GM12875 (cell line): ENCODE data around the gene DCUN1D1.

Experiments
- H3K4me3 ChIP-seq: one replicate; pipeline ENCODE4 v1.5.1; 2011; ENCODE audit warnings: low read depth, low read length, control low read depth
- CTCF ChIP-seq: IDR thresholded peaks from 2 replicates; pipeline ENCODE4 v1.5.1; 2011; ENCODE audit warnings: low read depth, mild to moderate bottlenecking, control low read depth, inconsistent platforms, low read length, moderate library complexity, borderline replicate concordance; ENCODE audit not compliant: insufficient read depth

The DCUN1D1 gene

GRCh38 chr3:182973047-182973446, 7.3 kb downstream of the DCUN1D1 start:
- TF ChIP-seq CTCF = no peak

GRCh38 chr3:182972387-182972786, 8.0 kb downstream of the DCUN1D1 start:
- TF ChIP-seq CTCF = no peak
- no peak overlapping the region for H3K4me3 ChIP-seq

More at GRCh38 chr3:182973047-182973446, 7.3 kb downstream of the DCUN1D1 start:
- no peak overlapping the region for H3K4me3 ChIP-seq

- H3K4me3 ChIP-seq = no peak overlapping the region
- TF ChIP-seq CTCF = no peak
Observed at GRCh38 chr3:182971637-182972036, 8.7 kb downstream of the DCUN1D1 start.

- no peak overlapping the region for H3K4me3 ChIP-seq
- no peak for TF ChIP-seq CTCF
Observed at GRCh38 chr3:182970811-182971418, 9.4 kb downstream of the DCUN1D1 start.

- TF ChIP-seq CTCF = no peak
- no peak overlapping the region for H3K4me3 ChIP-seq
Observed at GRCh38 chr3:182969853-182970252, 10.5 kb downstream of the DCUN1D1 start.

- no peak for TF ChIP-seq CTCF
- no peak overlapping the region for H3K4me3 ChIP-seq
Observed at GRCh38 chr3:182969277-182969676, 11.1 kb downstream of the DCUN1D1 start.
